B cell (primary cell): ENCODE data around the gene ANKLE1. TPM values are rescaled to one million over a fixed set of nuclear protein-coding genes. Genes with fewer than 3 reads are reported as not detected.
A peak's percentile ranks its signal among the peaks of the same experiment; 100 is the strongest.

Experiments
- ATAC-seq: fragments of 200-7000 bp; cut with Tn5 transposase; one replicate; pipeline ENCODE4 v1.10.0; 2021; ENCODE audit warnings: low read depth, mild to moderate bottlenecking, moderate number of reproducible peaks, moderate library complexity
- CTCF ChIA-PET: fragments of 350-600 bp; sonication (Branson Sonifier 250); formaldehyde crosslinking; loops from one replicate; lab custom pipeline; 2021; ENCODE audit warnings: antibody characterized with exemption, inconsistent platforms; lab: Charles Lee
- POLR2A ChIA-PET: fragments of 350-600 bp; sonication (Branson Sonifier 250); formaldehyde crosslinking; loops from one replicate; lab custom pipeline; 2021; ENCODE audit warnings: antibody characterized with exemption; lab: Charles Lee
- DNase-seq: peaks from one replicate; pipeline ENCODE4 v3.0.0; 2013
- H2AFZ ChIP-seq: 2 replicates; pipeline ENCODE4 v1.6.1; 2012; ENCODE audit warnings: mild to moderate bottlenecking, low read depth, low read length; ENCODE audit not compliant: insufficient read depth, poor library complexity, severe bottlenecking
- H3K27ac ChIP-seq, 2 donors: 1 replicate in 1 of 2; 2 replicates in 1 of 2; pipeline ENCODE4 v1.5.1; 2012 to 2013; ENCODE audit warnings: low read length in 2 of 2, mild to moderate bottlenecking in 2 of 2, moderate library complexity in 1 of 2
- H3K27me3 ChIP-seq, 4 experiments: fragments of 200-600 bp in 1 of 4; sonication (generic) in 1 of 4; replicated peaks in 1 of 4; 1 replicate in 2 of 4; 2 replicates in 2 of 4; pipeline versions ENCODE4 v1.6.1 to v1.7.0; 2013 to 2016; ENCODE audit warnings: low read length in 3 of 4, mild to moderate bottlenecking in 2 of 4, mixed read lengths in 1 of 4, moderate library complexity in 1 of 4; ENCODE audit not compliant: insufficient read depth in 4 of 4, control insufficient read depth in 3 of 4; ENCODE audit errors: control extremely low read depth in 1 of 4
- H3K36me3 ChIP-seq, 2 experiments: replicated peaks in 1 of 2; 1 replicate in 1 of 2; 2 replicates in 1 of 2; pipeline versions ENCODE4 v1.6.1 to v1.7.1; 2013; ENCODE audit warnings: low read length in 1 of 2; ENCODE audit not compliant: insufficient read depth in 2 of 2, control insufficient read depth in 1 of 2; ENCODE audit errors: control extremely low read depth in 1 of 2, extremely low read depth in 1 of 2
- H3K4me1 ChIP-seq, 2 donors: fragments of 200-600 bp in 1 of 2; sonication (generic) in 1 of 2; 1 replicate in 1 of 2; 2 replicates in 1 of 2; pipeline versions ENCODE4 v1.5.1 to v1.6.1; 2013 to 2017; ENCODE audit warnings: low read length in 2 of 2; ENCODE audit not compliant: control insufficient read depth in 2 of 2, insufficient read depth in 2 of 2
- H3K4me2 ChIP-seq: replicated peaks from 2 replicates; pipeline ENCODE3; 2012; ENCODE audit warnings: mild to moderate bottlenecking, low read depth, low read length; ENCODE audit not compliant: poor library complexity, severe bottlenecking
- H3K4me3 ChIP-seq, 5 experiments: fragments of 200-600 bp in 1 of 5; sonication (generic) in 1 of 5; 1 replicate in 3 of 5; 2 replicates in 2 of 5; pipeline versions ENCODE4 v1.5.1 to v1.7.0; 2011 to 2016; ENCODE audit warnings: low read length in 4 of 5, mild to moderate bottlenecking in 4 of 5, low read depth in 2 of 5, control low read depth in 1 of 5, moderate library complexity in 1 of 5; ENCODE audit not compliant: insufficient read depth in 1 of 5; ENCODE audit errors: control extremely low read depth in 1 of 5, extremely low read depth in 1 of 5
- H3K79me2 ChIP-seq: fragments of 200-600 bp; sonication (generic); one replicate; pipeline ENCODE4 v1.6.0; 2016; ENCODE audit warnings: low read length; ENCODE audit not compliant: control insufficient read depth, insufficient read depth
- H3K9ac ChIP-seq: fragments of 200-600 bp; sonication (generic); 2 replicates; pipeline ENCODE4 v1.6.1; 2017; ENCODE audit warnings: mild to moderate bottlenecking, low read length, moderate library complexity
- H3K9me3 ChIP-seq, 3 donors: one replicate each; pipeline versions ENCODE4 v1.6.1 to v1.7.1; 2013; ENCODE audit warnings: low read length in 2 of 3; ENCODE audit not compliant: control insufficient read depth in 2 of 3, insufficient read depth in 1 of 3; ENCODE audit errors: control extremely low read depth in 1 of 3
- H4K20me1 ChIP-seq: 2 replicates; pipeline ENCODE4 v1.6.0; 2012; ENCODE audit warnings: mild to moderate bottlenecking, low read length; ENCODE audit not compliant: insufficient read depth, control insufficient read depth, poor library complexity, severe bottlenecking
- H3K27ac Mint-ChIP-seq: one replicate; pipeline ENCODE4 v1.8.0; 2021; ENCODE audit warnings: mixed read lengths
- H3K27me3 Mint-ChIP-seq: one replicate; pipeline ENCODE4 v1.8.0; 2021; ENCODE audit warnings: mixed read lengths
- H3K4me1 Mint-ChIP-seq: one replicate; pipeline ENCODE4 v1.8.0; 2021; ENCODE audit warnings: mixed read lengths
- H3K4me3 Mint-ChIP-seq: one replicate; pipeline ENCODE4 v1.8.0; 2021; ENCODE audit warnings: mixed read lengths
- H3K9me3 Mint-ChIP-seq: one replicate; pipeline ENCODE4 v1.8.0; 2022; ENCODE audit warnings: mixed read lengths; ENCODE audit not compliant: insufficient read depth
- CTCF ChIP-seq: fragments of 200-600 bp; IDR thresholded peaks from one replicate; pipeline ENCODE4 v1.8.0; 2022; ENCODE audit warnings: antibody characterized with exemption, mild to moderate bottlenecking
- EZH2 ChIP-seq: IDR thresholded peaks from 2 replicates; pipeline ENCODE4 v1.6.1; 2012; ENCODE audit warnings: borderline replicate concordance, low read depth, mild to moderate bottlenecking, moderate library complexity, low read length; ENCODE audit not compliant: insufficient read depth, poor library complexity, severe bottlenecking
- WGBS: methylation state at CpG from one replicate; pipeline ENCODE4 v1.1.5; 2013; ENCODE audit warnings: missing lambda C conversion rate; ENCODE audit not compliant: insufficient coverage; 5-methylcytosine and 5-hydroxymethylcytosine counted together
- intact Hi-C: fragments of 100-400 bp; cut with micrococcal nuclease; formaldehyde crosslinking; loops from one replicate; pipeline ENCODE4 v1.10.0; 2022
- polyA plus RNA-seq: library from polyadenylated mRNA; depleted of rRNA; stranded (reverse); fragments of >200 nt; gene quantifications from 2 replicates; pipeline ENCODE4 v1.2.3, GENCODE V29; 2012
- total RNA-seq, 2 donors: library from RNA; stranded (reverse); fragments of 120-200 nt in 1 of 2; gene quantifications; 1 replicate in 1 of 2; 2 replicates in 1 of 2; pipeline versions ENCODE4 v1.2.3 to v1.2.4, GENCODE V29; 2013 to 2022

Gene ANKLE1
- total and polyA plus RNA-seq, 2 donors (not counting 1 experiment from before 2014, with no cell fraction given), result 6.2 to 7.6 TPM

GRCh38 chr19:17332360-17332676 lies 50.6 kb downstream of the ANKLE1 start:
- 94% methylated on average over 8 of the region's 8 CpGs for WGBS
- H3K27ac ChIP-seq, result no peak overlapping the region
- no peaks in the 10 kb centered on the region for H3K79me2 ChIP-seq
- H3K9me3 ChIP-seq, result peaks cover 0 to 10% (median 0%) of the 10 kb centered on the region in 3 donors
- no peak for TF ChIP-seq CTCF
- no peak for TF ChIP-seq EZH2
- intact Hi-C loops, result no loop called here
- no peak for ATAC-seq
- peaks cover 0 to 25% (median 1%) of the 10 kb centered on the region in 4 experiments for H3K27me3 ChIP-seq
- H4K20me1 ChIP-seq, result no peaks in the 10 kb centered on the region
- no peak overlapping the region for H3K4me3 ChIP-seq
- H3K4me2 ChIP-seq, result no peak overlapping the region
- Mint-ChIP-seq H3K4me3 (no peak overlapping the region), H3K4me1 (peaks cover 39% of the 10 kb centered on the region), H3K9me3 (no peaks in the 10 kb centered on the region), H3K27me3 (peaks cover 6% of the 10 kb centered on the region), H3K27ac (no peak overlapping the region)
- no peaks in the 10 kb centered on the region for H3K36me3 ChIP-seq
- no peak overlapping the region for H2AFZ ChIP-seq
- peaks cover 25 to 35% of the 10 kb centered on the region in 2 donors for H3K4me1 ChIP-seq
- no peak for DNase-seq
- ChIA-PET CTCF (interaction anchor here (0.6 to 1.3 kb wide), 6 partner anchors 13 to 167 kb away, joined by 3 to 4 read pairs (median 3); no protein-coding TSS in a partner anchor), POLR2A (interaction anchor here (0.6 to 1.4 kb wide), 2 partner anchors 13 to 23 kb away, joined by 4 to 5 read pairs; partner anchors contain the start of gene DDA1)
- H3K9ac ChIP-seq, result no peak overlapping the region

DNA sequence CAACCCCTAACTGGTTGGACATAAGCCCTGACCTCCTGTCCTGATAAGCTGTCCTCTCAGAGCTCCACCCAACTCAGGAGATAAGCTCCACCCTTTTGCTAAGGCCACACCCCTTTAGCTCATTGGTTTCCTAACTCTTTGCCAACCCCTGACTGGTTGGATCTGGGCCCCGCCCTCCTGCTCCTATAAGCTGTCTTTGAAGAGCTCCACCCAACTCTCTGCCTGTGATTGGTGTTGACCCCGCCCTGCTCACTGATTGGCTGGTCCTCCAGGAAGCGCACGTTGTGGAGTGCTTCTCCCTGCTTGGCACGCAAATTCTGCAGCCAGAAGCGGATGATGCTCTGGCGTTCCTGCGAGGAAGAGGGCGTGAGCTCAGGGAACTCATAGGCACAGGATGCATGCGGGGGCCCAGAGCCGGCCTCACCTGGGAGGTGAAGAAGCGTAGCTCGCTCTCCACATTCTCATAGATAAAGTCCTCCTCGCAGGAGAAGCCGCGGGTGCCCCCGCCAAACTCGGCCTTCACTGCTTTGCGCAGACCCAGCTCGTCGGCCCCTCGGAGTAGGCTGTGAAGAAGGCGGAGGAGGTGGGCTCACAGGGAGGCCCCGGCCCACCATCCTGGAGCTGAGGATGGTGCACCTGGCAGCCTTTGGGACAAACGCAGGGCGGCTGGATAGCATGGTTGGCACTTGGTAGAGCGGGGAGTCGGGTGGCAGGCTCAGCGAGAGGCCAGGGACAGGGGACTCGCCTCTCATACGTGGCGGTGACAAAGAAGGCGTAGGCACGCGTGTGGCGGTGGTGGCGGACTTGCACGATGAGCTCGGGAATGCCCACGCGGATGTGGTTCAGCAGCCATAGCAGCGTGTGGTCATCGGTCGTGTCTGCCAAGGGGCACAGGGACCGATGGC lies 51.2 kb downstream of the ANKLE1 start:
- peaks cover 0 to 10% (median 0%) of the 10 kb centered on the region in 3 donors for H3K9me3 ChIP-seq
- intact Hi-C loops, result no loop called here
- H3K4me3 ChIP-seq, result no peak overlapping the region
- no peak for TF ChIP-seq CTCF
- no peak for TF ChIP-seq EZH2
- ChIA-PET CTCF (interaction anchor here (0.7 to 1.6 kb wide), 7 partner anchors 11 to 59 kb away, joined by 3 to 6 read pairs (median 4); no protein-coding TSS in a partner anchor), POLR2A (interaction anchor here (0.6 to 1.4 kb wide), 2 partner anchors 14 to 24 kb away, joined by 4 to 5 read pairs; partner anchors contain the start of gene DDA1)
- H2AFZ ChIP-seq, result no peak overlapping the region
- Mint-ChIP-seq H3K27ac (no peak overlapping the region), H3K4me3 (no peak overlapping the region), H3K9me3 (no peaks in the 10 kb centered on the region), H3K27me3 (peaks cover 6% of the 10 kb centered on the region), H3K4me1 (peaks cover 42% of the 10 kb centered on the region)
- DNase-seq (peak; percentile 49), ATAC-seq (no peak)
- no peaks in the 10 kb centered on the region for H3K36me3 ChIP-seq
- H3K79me2 ChIP-seq, result peaks cover under 1% of the 10 kb centered on the region
- no peak overlapping the region for H3K4me2 ChIP-seq
- WGBS, result 98% methylated on average over 43 of the region's 45 CpGs
- H3K9ac ChIP-seq, result no peak overlapping the region
- no peak overlapping the region for H3K27ac ChIP-seq
- H4K20me1 ChIP-seq, result no peaks in the 10 kb centered on the region
- peaks cover 0 to 25% (median 1%) of the 10 kb centered on the region in 4 experiments for H3K27me3 ChIP-seq
- H3K4me1 ChIP-seq, result peaks cover 26 to 39% of the 10 kb centered on the region in 2 donors
